ENCODE results near the gene WNT5B.

Gene WNT5B

DNA sequence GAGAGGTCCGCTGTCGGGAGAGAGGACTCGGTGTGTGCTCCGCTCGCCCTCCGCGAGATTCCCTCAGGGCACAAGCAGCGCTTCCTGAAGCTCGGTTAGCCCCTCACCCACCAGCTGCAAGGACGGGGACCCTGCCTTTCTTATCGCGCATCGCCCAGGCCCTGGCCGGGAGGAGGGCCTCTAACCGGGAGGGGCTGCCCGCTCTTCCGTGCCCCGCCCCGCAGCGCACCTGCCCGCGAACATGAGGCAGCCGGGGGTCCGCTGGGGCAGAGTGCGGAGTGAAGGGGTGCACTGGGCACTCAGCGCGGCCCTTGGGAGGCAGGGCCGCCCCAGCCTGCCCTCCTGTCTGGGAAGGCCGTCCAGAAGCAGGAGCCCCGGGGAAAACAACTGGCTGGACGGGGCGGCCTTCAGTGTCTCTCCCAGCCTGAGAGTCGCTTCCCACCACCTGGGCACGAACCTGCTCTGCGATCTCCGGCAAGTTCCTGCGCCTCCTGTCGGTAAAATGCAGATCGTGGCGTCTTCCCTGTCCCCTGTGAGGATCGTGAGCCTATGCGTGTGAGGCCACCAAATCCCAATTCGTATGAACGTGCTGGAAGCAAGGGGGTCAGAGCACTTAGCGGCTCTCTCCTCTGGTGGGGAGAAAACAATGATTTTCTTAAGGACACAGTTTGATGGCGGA lies 33.9 kb downstream of the WNT5B start:
- Histone ChIP-seq H4K8ac (ENCODE audit: low read depth, low read length) (no peak overlapping the region), H3K79me1 (ENCODE audit: low read depth, low read length) (no peaks in the 10 kb centered on the region), H2BK120ac (ENCODE audit: low read depth, low read length) (no peak overlapping the region), H3K18ac (ENCODE audit: low read length) (peak overlapping the region; percentile 88), H3K4me3 (ENCODE audit: low read length in 2 of 2) (peak overlapping the region in 1 of 2 donors; percentile 73), H3K9me3 (replicated peaks in 1 of 2; ENCODE audit: control insufficient read depth in 2 of 2, insufficient read depth in 1 of 2, low read depth in 1 of 2, low read length in 2 of 2) (peaks cover 0 to 4% of the 10 kb centered on the region in 2 donors), H3K4me2 (ENCODE audit: insufficient read depth, low read length, poor library complexity, severe bottlenecking) (peak overlapping the region; percentile 64), H3K27me3 (ENCODE audit: control insufficient read depth in 3 of 3, insufficient read depth in 3 of 3, low read depth in 1 of 3, low read length in 3 of 3) (peaks cover 0 to 59% (median 12%) of the 10 kb centered on the region in 3 experiments), H3K9ac (ENCODE audit: low read depth, low read length, poor library complexity) (peak overlapping the region; percentile 80), H3K4ac (ENCODE audit: low read length) (no peak overlapping the region), H3K14ac (ENCODE audit: low read length) (no peak overlapping the region), H3K4me1 (ENCODE audit: control insufficient read depth in 2 of 2, insufficient read depth in 1 of 2, low read depth in 1 of 2, low read length in 2 of 2) (peaks cover 0 to 3% of the 10 kb centered on the region in 2 donors), H3K27ac (replicated peaks; ENCODE audit: low read length) (no peak overlapping the region), H2BK5ac (ENCODE audit: low read length) (no peak overlapping the region), H3K36me3 (replicated peaks in 1 of 2; ENCODE audit: control insufficient read depth in 2 of 2, insufficient read depth in 2 of 2, low read length in 2 of 2) (no peaks in the 10 kb centered on the region), H2AFZ (ENCODE audit: low read length) (peak overlapping the region; percentile 81), H2AK5ac (ENCODE audit: low read depth, low read length) (peak overlapping the region; percentile 68), H2BK12ac (ENCODE audit: low read length) (peak overlapping the region; percentile 78), H2BK15ac (ENCODE audit: low read length) (peak overlapping the region; percentile 91), H3K23ac (ENCODE audit: low read depth, low read length, poor library complexity) (peak overlapping the region; percentile 8), H4K91ac (ENCODE audit: low read depth, low read length, poor library complexity) (no peak overlapping the region)
- DNase-seq (ENCODE audit: low spot score) = peak; percentile 67
- WGBS, 2 donors (ENCODE audit: extremely low coverage in 2 of 2, insufficient read length in 2 of 2, insufficient replicate concordance in 1 of 2) = no CpG with 5 or more reads among the region's 46 CpGs

DNA sequence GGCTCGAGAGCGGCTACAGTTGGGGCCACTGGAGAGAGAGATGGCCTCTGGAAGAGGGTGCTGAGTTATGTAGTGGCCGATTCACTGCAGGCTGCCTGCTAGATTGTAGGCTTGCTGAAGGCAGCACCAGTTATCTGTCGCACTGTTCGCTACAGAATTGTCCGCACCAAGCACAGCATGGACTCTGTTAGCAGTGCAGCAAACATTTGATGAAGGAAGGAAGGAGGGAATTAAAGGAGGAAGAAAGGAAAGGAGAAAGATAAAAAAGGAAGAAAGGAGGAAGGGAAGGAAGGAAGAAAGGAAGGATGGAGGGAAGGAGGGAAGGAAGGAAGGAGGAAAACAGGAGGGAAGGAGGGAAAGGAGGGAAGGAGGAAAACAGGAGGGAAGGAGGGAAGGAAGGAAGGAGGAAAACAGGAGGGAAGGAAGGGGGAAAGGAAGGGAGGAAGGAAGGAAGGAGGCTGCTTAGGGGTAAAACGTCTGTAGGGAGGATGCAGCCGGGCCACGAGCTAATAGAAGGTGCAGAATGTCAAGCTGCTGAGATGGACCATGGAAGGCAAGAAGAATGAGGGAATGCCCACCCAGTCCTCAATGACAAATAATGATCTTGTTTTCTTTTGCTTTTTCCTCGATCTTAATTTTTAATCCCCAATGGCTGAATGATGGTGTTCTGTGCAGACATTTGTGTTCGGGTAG lies 34.6 kb downstream of the WNT5B start:
- Histone ChIP-seq H2AFZ (ENCODE audit: low read length) (peak overlapping the region; percentile 81), H3K36me3 (replicated peaks in 1 of 2; ENCODE audit: control insufficient read depth in 2 of 2, insufficient read depth in 2 of 2, low read length in 2 of 2) (no peaks in the 10 kb centered on the region), H4K8ac (ENCODE audit: low read depth, low read length) (no peak overlapping the region), H2AK5ac (ENCODE audit: low read depth, low read length) (no peak overlapping the region), H3K4me3 (ENCODE audit: low read length in 2 of 2) (no peak overlapping the region), H3K4me1 (ENCODE audit: control insufficient read depth in 2 of 2, insufficient read depth in 1 of 2, low read depth in 1 of 2, low read length in 2 of 2) (peaks cover 2 to 3% of the 10 kb centered on the region in 2 donors), H2BK12ac (ENCODE audit: low read length) (no peak overlapping the region), H3K27ac (replicated peaks; ENCODE audit: low read length) (no peak overlapping the region), H3K18ac (ENCODE audit: low read length) (no peak overlapping the region), H2BK5ac (ENCODE audit: low read length) (no peak overlapping the region), H3K79me1 (ENCODE audit: low read depth, low read length) (no peaks in the 10 kb centered on the region), H4K91ac (ENCODE audit: low read depth, low read length, poor library complexity) (no peak overlapping the region), H2BK120ac (ENCODE audit: low read depth, low read length) (no peak overlapping the region), H3K23ac (ENCODE audit: low read depth, low read length, poor library complexity) (no peak overlapping the region), H3K9me3 (replicated peaks in 1 of 2; ENCODE audit: control insufficient read depth in 2 of 2, insufficient read depth in 1 of 2, low read depth in 1 of 2, low read length in 2 of 2) (peaks cover 0 to 4% of the 10 kb centered on the region in 2 donors), H3K14ac (ENCODE audit: low read length) (no peak overlapping the region), H3K4ac (ENCODE audit: low read length) (no peak overlapping the region), H3K4me2 (ENCODE audit: insufficient read depth, low read length, poor library complexity, severe bottlenecking) (no peak overlapping the region), H3K9ac (ENCODE audit: low read depth, low read length, poor library complexity) (no peak overlapping the region), H3K27me3 (ENCODE audit: control insufficient read depth in 3 of 3, insufficient read depth in 3 of 3, low read depth in 1 of 3, low read length in 3 of 3) (peaks cover 0 to 58% (median 12%) of the 10 kb centered on the region in 3 experiments), H2BK15ac (ENCODE audit: low read length) (no peak overlapping the region)
- no CpG with 5 or more reads among the region's 11 CpGs for WGBS, 2 donors (ENCODE audit: extremely low coverage in 2 of 2, insufficient read length in 2 of 2, insufficient replicate concordance in 1 of 2)
- DNase-seq (ENCODE audit: low spot score) = no peak

DNA sequence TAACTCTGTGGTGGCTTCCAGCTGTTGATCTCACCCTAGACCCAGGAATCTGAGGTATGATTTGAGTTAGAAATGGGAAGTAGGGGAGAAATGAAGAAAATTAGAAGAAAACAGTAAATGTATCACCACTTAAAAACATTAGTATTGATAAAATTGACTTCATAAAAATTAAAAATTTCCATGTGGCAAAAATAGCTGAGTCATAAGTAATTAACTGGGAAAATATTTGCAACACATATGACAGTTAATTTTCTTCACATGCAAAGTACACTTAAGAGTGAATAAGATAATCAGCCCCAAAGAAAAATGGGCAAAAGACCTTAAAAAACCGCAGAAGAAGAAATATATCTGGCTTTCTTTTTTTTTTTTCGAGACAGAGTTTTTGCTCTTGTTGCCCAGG lies 36.3 kb downstream of the WNT5B start:
- H3K79me1 ChIP-seq (ENCODE audit: low read depth, low read length) = no peaks in the 10 kb centered on the region
- no peak overlapping the region for H3K23ac ChIP-seq (ENCODE audit: low read depth, low read length, poor library complexity)
- H2BK12ac ChIP-seq (ENCODE audit: low read length) = no peak overlapping the region
- no peak for DNase-seq (ENCODE audit: low spot score)
- no peaks in the 10 kb centered on the region for H3K36me3 ChIP-seq (replicated peaks in 1 of 2; ENCODE audit: control insufficient read depth in 2 of 2, insufficient read depth in 2 of 2, low read length in 2 of 2)
- no peak overlapping the region for H3K4me3 ChIP-seq (ENCODE audit: low read length in 2 of 2)
- H3K4me1 ChIP-seq (ENCODE audit: control insufficient read depth in 2 of 2, insufficient read depth in 1 of 2, low read depth in 1 of 2, low read length in 2 of 2) = peaks cover 5 to 6% of the 10 kb centered on the region in 2 donors
- no peak overlapping the region for H2AK5ac ChIP-seq (ENCODE audit: low read depth, low read length)
- no peak overlapping the region for H3K4ac ChIP-seq (ENCODE audit: low read length)
- WGBS, 2 donors (ENCODE audit: extremely low coverage in 2 of 2, insufficient read length in 2 of 2, insufficient replicate concordance in 1 of 2) = no CpG with 5 or more reads among the region's 2 CpGs
- H2BK15ac ChIP-seq (ENCODE audit: low read length) = no peak overlapping the region
- H2AFZ ChIP-seq (ENCODE audit: low read length) = no peak overlapping the region
- H2BK5ac ChIP-seq (ENCODE audit: low read length) = no peak overlapping the region
- peaks cover 0 to 62% (median 9%) of the 10 kb centered on the region in 3 experiments for H3K27me3 ChIP-seq (ENCODE audit: control insufficient read depth in 3 of 3, insufficient read depth in 3 of 3, low read depth in 1 of 3, low read length in 3 of 3)
- H2BK120ac ChIP-seq (ENCODE audit: low read depth, low read length) = no peak overlapping the region
- no peak overlapping the region for H3K18ac ChIP-seq (ENCODE audit: low read length)
- no peak overlapping the region for H4K8ac ChIP-seq (ENCODE audit: low read depth, low read length)
- no peak overlapping the region for H3K4me2 ChIP-seq (ENCODE audit: insufficient read depth, low read length, poor library complexity, severe bottlenecking)
- H3K9me3 ChIP-seq (replicated peaks in 1 of 2; ENCODE audit: control insufficient read depth in 2 of 2, insufficient read depth in 1 of 2, low read depth in 1 of 2, low read length in 2 of 2) = peaks cover 0 to 4% of the 10 kb centered on the region in 2 donors
- no peak overlapping the region for H3K14ac ChIP-seq (ENCODE audit: low read length)
- no peak overlapping the region for H3K27ac ChIP-seq (replicated peaks; ENCODE audit: low read length)
- H4K91ac ChIP-seq (ENCODE audit: low read depth, low read length, poor library complexity) = no peak overlapping the region
- no peak overlapping the region for H3K9ac ChIP-seq (ENCODE audit: low read depth, low read length, poor library complexity)

DNA sequence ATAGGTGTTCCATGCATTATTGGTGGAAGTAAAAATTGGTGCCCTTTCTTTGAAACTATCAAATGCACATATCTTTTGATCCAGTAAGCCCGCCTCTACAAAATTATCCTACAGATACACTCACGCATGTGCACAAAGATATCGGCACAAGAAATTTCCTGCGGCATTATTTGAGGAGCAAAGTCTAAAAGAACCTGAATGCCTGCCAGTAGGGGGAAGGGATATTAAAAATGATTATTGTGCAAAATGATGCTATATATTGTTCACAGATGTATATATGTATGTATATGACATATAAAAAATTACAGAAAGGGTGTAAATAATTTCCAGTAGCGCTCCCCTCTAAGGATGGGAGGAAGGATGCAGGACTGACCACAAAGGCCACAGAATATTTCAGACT lies 37.2 kb downstream of the WNT5B start:
- no peak overlapping the region for H2AFZ ChIP-seq (ENCODE audit: low read length)
- no peak overlapping the region for H3K27ac ChIP-seq (replicated peaks; ENCODE audit: low read length)
- no peak overlapping the region for H3K4me2 ChIP-seq (ENCODE audit: insufficient read depth, low read length, poor library complexity, severe bottlenecking)
- no peak overlapping the region for H3K4ac ChIP-seq (ENCODE audit: low read length)
- no peak overlapping the region for H3K23ac ChIP-seq (ENCODE audit: low read depth, low read length, poor library complexity)
- H2BK120ac ChIP-seq (ENCODE audit: low read depth, low read length) = no peak overlapping the region
- H3K14ac ChIP-seq (ENCODE audit: low read length) = no peak overlapping the region
- no peaks in the 10 kb centered on the region for H3K79me1 ChIP-seq (ENCODE audit: low read depth, low read length)
- no peak overlapping the region for H3K9ac ChIP-seq (ENCODE audit: low read depth, low read length, poor library complexity)
- H3K36me3 ChIP-seq (replicated peaks in 1 of 2; ENCODE audit: control insufficient read depth in 2 of 2, insufficient read depth in 2 of 2, low read length in 2 of 2) = no peaks in the 10 kb centered on the region
- no peak overlapping the region for H2BK5ac ChIP-seq (ENCODE audit: low read length)
- peaks cover 0 to 4% of the 10 kb centered on the region in 2 donors for H3K9me3 ChIP-seq (replicated peaks in 1 of 2; ENCODE audit: control insufficient read depth in 2 of 2, insufficient read depth in 1 of 2, low read depth in 1 of 2, low read length in 2 of 2)
- no peak overlapping the region for H2BK12ac ChIP-seq (ENCODE audit: low read length)
- H4K91ac ChIP-seq (ENCODE audit: low read depth, low read length, poor library complexity) = no peak overlapping the region
- peaks cover 5 to 6% of the 10 kb centered on the region in 2 donors for H3K4me1 ChIP-seq (ENCODE audit: control insufficient read depth in 2 of 2, insufficient read depth in 1 of 2, low read depth in 1 of 2, low read length in 2 of 2)
- no peak overlapping the region for H3K4me3 ChIP-seq (ENCODE audit: low read length in 2 of 2)
- H2BK15ac ChIP-seq (ENCODE audit: low read length) = no peak overlapping the region
- H3K18ac ChIP-seq (ENCODE audit: low read length) = no peak overlapping the region
- H2AK5ac ChIP-seq (ENCODE audit: low read depth, low read length) = no peak overlapping the region
- peaks cover 0 to 62% (median 9%) of the 10 kb centered on the region in 3 experiments for H3K27me3 ChIP-seq (ENCODE audit: control insufficient read depth in 3 of 3, insufficient read depth in 3 of 3, low read depth in 1 of 3, low read length in 3 of 3)
- H4K8ac ChIP-seq (ENCODE audit: low read depth, low read length) = no peak overlapping the region
- no peak for DNase-seq (ENCODE audit: low spot score)
- WGBS, 2 donors (ENCODE audit: extremely low coverage in 2 of 2, insufficient read length in 2 of 2, insufficient replicate concordance in 1 of 2) = no CpG with 5 or more reads among the region's 5 CpGs

Measured in neuronal stem cell (in vitro differentiated cells).